ENCODE data around the gene RARB.

Gene RARB

DNA sequence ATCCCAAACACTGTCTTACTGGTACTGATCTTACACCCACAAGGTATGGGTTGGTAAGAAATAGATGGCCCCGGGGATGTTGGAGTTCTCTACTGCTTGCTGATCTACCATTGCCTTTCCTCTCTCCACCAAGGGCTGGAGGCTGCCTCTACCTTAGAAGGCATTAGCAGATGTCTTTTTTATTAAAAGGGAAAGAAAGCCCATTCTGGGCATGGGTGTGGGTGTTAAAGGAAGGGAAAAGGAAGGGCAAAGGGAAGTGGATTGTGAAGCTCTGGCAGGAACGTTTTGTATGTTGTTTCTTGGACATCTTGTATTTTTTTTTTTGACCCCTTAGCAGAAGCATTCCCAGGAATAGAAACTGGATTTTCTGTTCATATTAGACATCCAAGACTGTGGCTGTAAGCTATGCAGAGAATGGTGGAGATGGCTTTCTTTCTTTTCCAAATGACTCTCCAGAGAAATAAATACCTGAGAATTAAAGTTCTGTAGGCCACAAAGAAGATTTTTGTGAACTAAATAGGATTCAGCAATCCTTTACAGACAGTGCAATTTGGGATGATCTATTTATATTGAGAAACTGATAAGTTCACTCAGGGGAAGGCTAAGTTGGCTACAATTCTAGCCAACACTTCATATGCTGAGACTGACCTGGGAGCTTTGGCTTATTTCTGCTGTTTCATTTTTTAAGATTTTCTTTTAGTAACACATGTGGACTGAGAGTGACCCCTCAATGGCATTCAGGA lies 127.8 kb downstream of the RARB start (continued):
- TF ChIP-seq, protein P1, sequence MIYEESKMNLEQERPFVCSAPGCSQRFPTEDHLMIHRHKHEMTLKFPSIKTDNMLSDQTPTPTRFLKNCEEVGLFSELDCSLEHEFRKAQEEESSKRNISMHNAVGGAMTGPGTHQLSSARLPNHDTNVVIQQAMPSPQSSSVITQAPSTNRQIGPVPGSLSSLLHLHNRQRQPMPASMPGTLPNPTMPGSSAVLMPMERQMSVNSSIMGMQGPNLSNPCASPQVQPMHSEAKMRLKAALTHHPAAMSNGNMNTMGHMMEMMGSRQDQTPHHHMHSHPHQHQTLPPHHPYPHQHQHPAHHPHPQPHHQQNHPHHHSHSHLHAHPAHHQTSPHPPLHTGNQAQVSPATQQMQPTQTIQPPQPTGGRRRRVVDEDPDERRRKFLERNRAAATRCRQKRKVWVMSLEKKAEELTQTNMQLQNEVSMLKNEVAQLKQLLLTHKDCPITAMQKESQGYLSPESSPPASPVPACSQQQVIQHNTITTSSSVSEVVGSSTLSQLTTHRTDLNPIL (CRISPR knock-in tag; IDR thresholded peaks at IDR 0.05; ENCODE audit: low read depth): no peak
- TF ChIP-seq ZNF565 (CRISPR knock-in tag; conservative IDR thresholded peaks at IDR 0.05; ENCODE audit: low read depth): no peak
- TF ChIP-seq ZC3H10 (CRISPR knock-in tag; IDR thresholded peaks at IDR 0.05): no peak

- no peak for ATAC-seq
- TF ChIP-seq ZNF8 (CRISPR knock-in tag; IDR thresholded peaks at IDR 0.05) (no peak), ARNTL (CRISPR knock-in tag; IDR thresholded peaks at IDR 0.05; ENCODE audit: borderline replicate concordance, low read depth) (no peak), TOX (CRISPR knock-in tag; IDR thresholded peaks at IDR 0.05; ENCODE audit: borderline replicate concordance) (no peak), TCF4 (CRISPR knock-in tag; IDR thresholded peaks at IDR 0.05; ENCODE audit: borderline replicate concordance) (no peak), SNAI2 (CRISPR knock-in tag; IDR thresholded peaks at IDR 0.05) (no peak), ZC3H10 (CRISPR knock-in tag; IDR thresholded peaks at IDR 0.05) (no peak), ZNF565 (CRISPR knock-in tag; conservative IDR thresholded peaks at IDR 0.05; ENCODE audit: low read depth) (no peak), CSRNP3 (CRISPR knock-in tag; IDR thresholded peaks at IDR 0.05) (no peak), OSR1 (CRISPR knock-in tag; IDR thresholded peaks at IDR 0.05) (no peak), ZNF70 (CRISPR knock-in tag; IDR thresholded peaks at IDR 0.05) (no peak), BACH2 (CRISPR knock-in tag; IDR thresholded peaks at IDR 0.05; ENCODE audit: borderline replicate concordance) (no peak), ZFP30 (CRISPR knock-in tag; IDR thresholded peaks at IDR 0.05) (no peak), ISL1 (CRISPR knock-in tag; IDR thresholded peaks at IDR 0.05) (no peak), PPARA (CRISPR knock-in tag; IDR thresholded peaks at IDR 0.05; ENCODE audit: borderline replicate concordance) (no peak), RARB (CRISPR knock-in tag; IDR thresholded peaks at IDR 0.05) (no peak), CSDC2 (CRISPR knock-in tag; IDR thresholded peaks at IDR 0.05) (no peak), GLIS3 (CRISPR knock-in tag; IDR thresholded peaks at IDR 0.05) (no peak)
These were observed 128.4 kb downstream of the RARB start for GRCh38 chr3:25556447-25556846.

GRCh38 chr3:25557694-25558093 lies 129.6 kb downstream of the RARB start:
- ATAC-seq: no peak
- TF ChIP-seq BACH2 (CRISPR knock-in tag; IDR thresholded peaks at IDR 0.05; ENCODE audit: borderline replicate concordance): no peak
- TF ChIP-seq ZC3H10 (CRISPR knock-in tag; IDR thresholded peaks at IDR 0.05): no peak
- TF ChIP-seq ZNF565 (CRISPR knock-in tag; conservative IDR thresholded peaks at IDR 0.05; ENCODE audit: low read depth): no peak
- TF ChIP-seq, protein P1 (CRISPR knock-in tag; IDR thresholded peaks at IDR 0.05; ENCODE audit: low read depth): no peak
- TF ChIP-seq GLIS3 (CRISPR knock-in tag; IDR thresholded peaks at IDR 0.05): no peak
- TF ChIP-seq ISL1 (CRISPR knock-in tag; IDR thresholded peaks at IDR 0.05): no peak
- TF ChIP-seq PATZ1 (CRISPR knock-in tag; IDR thresholded peaks at IDR 0.05; ENCODE audit: borderline replicate concordance): no peak
- no peak for TF ChIP-seq PPARA (CRISPR knock-in tag; IDR thresholded peaks at IDR 0.05; ENCODE audit: borderline replicate concordance)
- TF ChIP-seq TCF4 (CRISPR knock-in tag; IDR thresholded peaks at IDR 0.05; ENCODE audit: borderline replicate concordance): no peak
- TF ChIP-seq CSDC2 (CRISPR knock-in tag; IDR thresholded peaks at IDR 0.05): no peak
- TF ChIP-seq, protein P2, sequence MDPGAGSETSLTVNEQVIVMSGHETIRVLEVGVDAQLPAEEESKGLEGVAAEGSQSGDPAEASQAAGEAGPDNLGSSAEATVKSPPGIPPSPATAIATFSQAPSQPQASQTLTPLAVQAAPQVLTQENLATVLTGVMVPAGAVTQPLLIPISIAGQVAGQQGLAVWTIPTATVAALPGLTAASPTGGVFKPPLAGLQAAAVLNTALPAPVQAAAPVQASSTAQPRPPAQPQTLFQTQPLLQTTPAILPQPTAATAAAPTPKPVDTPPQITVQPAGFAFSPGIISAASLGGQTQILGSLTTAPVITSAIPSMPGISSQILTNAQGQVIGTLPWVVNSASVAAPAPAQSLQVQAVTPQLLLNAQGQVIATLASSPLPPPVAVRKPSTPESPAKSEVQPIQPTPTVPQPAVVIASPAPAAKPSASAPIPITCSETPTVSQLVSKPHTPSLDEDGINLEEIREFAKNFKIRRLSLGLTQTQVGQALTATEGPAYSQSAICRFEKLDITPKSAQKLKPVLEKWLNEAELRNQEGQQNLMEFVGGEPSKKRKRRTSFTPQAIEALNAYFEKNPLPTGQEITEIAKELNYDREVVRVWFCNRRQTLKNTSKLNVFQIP (CRISPR knock-in tag; IDR thresholded peaks at IDR 0.05; ENCODE audit: borderline replicate concordance, low read depth): no peak
- no peak for TF ChIP-seq ZNF70 (CRISPR knock-in tag; IDR thresholded peaks at IDR 0.05)
- TF ChIP-seq CSRNP3 (CRISPR knock-in tag; IDR thresholded peaks at IDR 0.05): no peak

Measured in SK-N-SH treated with all-trans-retinoic acid at 6 μM for 48 hours (cell line).